Lower leg skin (tissue), 4 donors: ENCODE data around the gene SIL1. TPM values are rescaled to one million over a fixed set of nuclear protein-coding genes. Genes with fewer than 3 reads are reported as not detected.
"Not testable (repeated sequence)": the region's sequence is repeated elsewhere in the genome, so short reads cannot be mapped to it uniquely, and the experiment has no call there.

Experiments
- DNase-seq, 2 donors: peaks; one replicate each; pipeline ENCODE4 v3.0.0-alpha.2; 2019; ENCODE audit warnings: low spot score in 2 of 2
- H3K4me3 ChIP-seq: fragments of 200-600 bp; sonication (generic); 2 replicates; pipeline ENCODE4 v1.5.1; 2017; ENCODE audit warnings: mild to moderate bottlenecking, low read depth; ENCODE audit not compliant: poor library complexity, severe bottlenecking
- CTCF ChIP-seq, 3 donors: fragments of 450-650 bp; IDR thresholded peaks; one replicate each; pipeline ENCODE4 v1.5.1; 2016; ENCODE audit warnings: antibody characterized with exemption in 3 of 3, mild to moderate bottlenecking in 3 of 3, moderate library complexity in 2 of 3
- POLR2A ChIP-seq, 2 donors: fragments of 450-650 bp; IDR thresholded peaks; one replicate each; pipeline ENCODE4 v1.6.1; 2016 to 2017; ENCODE audit warnings: antibody characterized with exemption in 2 of 2, mild to moderate bottlenecking in 1 of 2, moderate library complexity in 1 of 2
- WGBS, 2 donors: methylation state at CpG; one replicate each; pipeline ENCODE4 v1.1.5; 2018; 5-methylcytosine and 5-hydroxymethylcytosine counted together
- intact Hi-C: fragments of 100-400 bp; cut with DNase I; formaldehyde crosslinking; loops from one replicate; pipeline ENCODE4 v1.15.0; 2023; ENCODE audit warnings: low total_unique reads
- total RNA-seq, 4 donors: library from RNA; depleted of rRNA; stranded (reverse); fragments of >200 nt; gene quantifications; one replicate each; pipeline ENCODE4 v1.1.0, GENCODE V29; 2016

Gene SIL1
- total RNA-seq, 4 donors from 2014 or later: 35.1 to 45.4 (median 39.3) TPM

DNA sequence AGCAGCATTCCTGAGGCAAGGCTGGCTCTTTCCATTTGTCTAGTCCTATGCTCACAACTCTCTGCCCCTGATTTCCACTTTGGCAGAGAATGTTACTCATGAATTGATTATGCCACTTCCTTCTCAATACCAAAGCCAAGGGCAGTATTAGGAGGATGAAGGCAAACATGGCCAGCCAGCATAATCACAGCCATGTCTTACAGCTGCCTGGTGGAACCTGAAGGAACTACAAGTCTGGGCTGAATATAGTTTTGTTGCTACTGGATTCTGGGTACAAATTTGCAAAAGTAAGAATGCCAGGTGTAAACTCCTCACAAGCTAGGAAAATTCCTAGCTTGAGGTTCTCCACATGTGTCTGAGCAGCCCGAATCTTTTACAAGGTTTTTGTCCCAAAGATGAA lies 4.2 kb downstream of the SIL1 start:
- TF ChIP-seq CTCF (IDR thresholded peaks at IDR 0.05) (no peak), POLR2A (IDR thresholded peaks at IDR 0.05) (no peak)
- intact Hi-C loops: no loop called here
- H3K4me3 ChIP-seq: no peak overlapping the region
- 56 to 74% methylated on average over 1 of the region's 1 CpG for WGBS, 2 donors
- no peak for DNase-seq

GRCh38 chr5:139192906-139193305 lies 5.3 kb downstream of the SIL1 start:
- DNase-seq, H3K4me3 ChIP-seq, intact Hi-C loops: not testable (repeated sequence)
- WGBS, 2 donors: 70 to 89% methylated on average over 4 of the region's 4 CpGs

- intact Hi-C loops, DNase-seq, H3K4me3 ChIP-seq: not testable (repeated sequence)
- WGBS, 2 donors: 92 to 98% methylated on average over 3 of the region's 3 CpGs
Measured at GRCh38 chr5:139191954-139192353, 6.2 kb downstream of the SIL1 start.

DNA sequence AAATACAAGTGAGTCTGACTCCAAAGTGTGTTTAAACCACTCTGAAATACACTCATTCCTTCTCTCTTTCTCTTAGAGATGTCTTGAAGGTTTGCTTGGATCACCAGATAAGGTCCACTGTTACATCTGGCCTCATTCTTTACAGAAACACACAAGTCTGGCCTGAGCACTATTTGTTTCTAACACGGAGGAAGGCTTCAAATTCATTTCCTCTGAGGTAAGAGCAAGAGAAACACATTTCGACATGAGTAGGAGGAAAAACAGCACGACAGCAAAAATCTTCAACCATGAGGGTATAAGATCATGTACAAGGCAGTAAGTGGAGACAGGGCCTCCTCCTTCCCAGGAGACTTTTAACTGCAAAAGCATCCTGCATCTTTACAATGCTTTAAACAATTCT lies 8.0 kb downstream of the SIL1 start:
- no peak for DNase-seq
- H3K4me3 ChIP-seq: no peak overlapping the region
- WGBS, 2 donors: 49 to 66% methylated on average over 3 of the region's 3 CpGs
- TF ChIP-seq POLR2A (IDR thresholded peaks at IDR 0.05) (no peak), CTCF (IDR thresholded peaks at IDR 0.05) (no peak)
- intact Hi-C loops: no loop called here

DNA sequence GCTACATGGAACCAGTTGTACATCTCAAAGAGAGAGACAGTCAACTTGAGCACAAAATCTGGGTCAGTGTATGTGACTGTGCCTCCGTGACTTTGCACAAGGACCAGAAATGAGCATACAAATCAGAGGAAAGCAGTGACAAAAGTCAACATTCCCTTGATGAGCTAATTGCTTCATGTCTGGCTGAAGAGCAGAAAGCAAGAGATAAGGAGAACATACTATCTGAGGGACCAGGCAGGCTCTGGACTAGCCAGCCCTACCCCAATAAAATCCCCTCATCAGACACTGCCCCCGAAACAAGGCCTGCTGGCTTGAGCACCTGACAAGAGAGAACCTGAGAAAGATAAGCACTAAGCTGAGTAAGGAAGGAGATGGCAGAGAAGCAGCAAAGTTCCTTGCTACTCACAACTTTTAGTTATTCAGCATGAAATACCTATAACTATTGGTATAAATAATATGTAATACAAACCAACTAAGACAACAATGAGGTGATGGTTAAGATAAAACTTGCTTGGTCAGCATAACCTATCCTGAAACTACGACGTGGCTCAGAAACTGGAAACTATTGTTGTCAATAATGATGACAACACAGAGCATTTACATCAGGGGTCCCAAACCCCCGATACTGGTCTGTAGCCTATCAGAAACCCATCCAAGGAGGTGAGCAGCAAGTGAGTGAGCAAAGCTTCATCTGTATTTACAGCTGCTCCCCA lies 9.5 kb downstream of the SIL1 start:
- TF ChIP-seq POLR2A (IDR thresholded peaks at IDR 0.05) (no peak), CTCF (IDR thresholded peaks at IDR 0.05) (no peak)
- intact Hi-C loops: no loop called here
- 86 to 94% methylated on average over 5 of the region's 5 CpGs for WGBS, 2 donors
- no peak for DNase-seq
- no peak overlapping the region for H3K4me3 ChIP-seq

GRCh38 chr5:139186752-139187326 lies 11.3 kb downstream of the SIL1 start:
- no peak overlapping the region for H3K4me3 ChIP-seq
- intact Hi-C loops: no loop called here
- 95 to 96% methylated on average over 6 of the region's 6 CpGs for WGBS, 2 donors
- TF ChIP-seq POLR2A (IDR thresholded peaks at IDR 0.05) (no peak), CTCF (IDR thresholded peaks at IDR 0.05) (no peak)
- no peak for DNase-seq

GRCh38 chr5:139186261-139186660 lies 11.9 kb downstream of the SIL1 start:
- TF ChIP-seq POLR2A (IDR thresholded peaks at IDR 0.05) (no peak), CTCF (IDR thresholded peaks at IDR 0.05) (no peak)
- DNase-seq: no peak
- 89 to 91% methylated on average over 3 of the region's 3 CpGs for WGBS, 2 donors
- H3K4me3 ChIP-seq: no peak overlapping the region
- intact Hi-C loops: no loop called here
